SU-DHL-6 (cell line): Measurements from ENCODE around the gene ARV1.
"Not testable (repeated sequence)": the region's sequence is repeated elsewhere in the genome, so short reads cannot be mapped to it uniquely, and the experiment has no call there.

ENCODE experiments used
- H2AFZ ChIP-seq: fragments of 200-600 bp; sonication (generic); 2 replicates; pipeline ENCODE4 v1.6.1; 2014; ENCODE audit warnings: low read depth, mild to moderate bottlenecking, moderate library complexity, mixed read lengths, antibody characterized with exemption, low read length; ENCODE audit not compliant: severe bottlenecking
- H3F3A ChIP-seq: fragments of 200-600 bp; shearing (Covaris generic); 2 replicates; pipeline ENCODE4 v1.6.0; 2016; ENCODE audit warnings: antibody characterized with exemption, mild to moderate bottlenecking; ENCODE audit not compliant: insufficient read depth
- H3K27ac ChIP-seq: fragments of 200-600 bp; sonication (generic); 2 replicates; pipeline ENCODE4 v1.5.1; 2016; ENCODE audit warnings: low read depth, mild to moderate bottlenecking, low read length, moderate library complexity, mixed read lengths
- H3K27me3 ChIP-seq: fragments of 200-600 bp; sonication (generic), shearing (Covaris generic); 2 replicates; pipeline ENCODE4 v1.6.0; 2014; ENCODE audit warnings: mild to moderate bottlenecking, low read length
- H3K36me3 ChIP-seq: fragments of 200-600 bp; sonication (generic); 2 replicates; pipeline ENCODE4 v1.6.1; 2014; ENCODE audit warnings: mild to moderate bottlenecking, low read length, mixed read lengths
- H3K4me2 ChIP-seq: fragments of 300-600, 200-600 bp; shearing (Covaris generic), sonication (generic); 2 replicates; pipeline ENCODE4 v1.6.0; 2014; ENCODE audit warnings: low read length, low read depth, mild to moderate bottlenecking; ENCODE audit not compliant: poor library complexity, severe bottlenecking
- H3K4me3 ChIP-seq: fragments of 200-600 bp; sonication (generic); 2 replicates; pipeline ENCODE4 v1.5.1; 2014; ENCODE audit warnings: antibody characterized with exemption, low read length, mild to moderate bottlenecking, mixed read lengths; ENCODE audit not compliant: insufficient read depth, poor library complexity, severe bottlenecking
- H3K79me2 ChIP-seq: fragments of 200-600 bp; sonication (generic); 2 replicates; pipeline ENCODE4 v1.6.1; 2014; ENCODE audit warnings: mild to moderate bottlenecking, low read length, moderate library complexity; ENCODE audit not compliant: insufficient read depth
- H3K9ac ChIP-seq: fragments of 200-600 bp; sonication (generic); 2 replicates; pipeline ENCODE4 v1.7.0; 2014; ENCODE audit warnings: mild to moderate bottlenecking, low read length
- H3K9me2 ChIP-seq: fragments of 200-600 bp; sonication (generic); replicated peaks from 2 replicates; pipeline ENCODE4 v1.6.1; 2014; ENCODE audit warnings: low read length; ENCODE audit not compliant: insufficient read depth
- H3K9me3 ChIP-seq: fragments of 200-600 bp; sonication (generic); 2 replicates; pipeline ENCODE4 v1.6.1; 2014; ENCODE audit warnings: low read length, mixed read lengths; ENCODE audit not compliant: insufficient read depth
- H4K20me1 ChIP-seq: fragments of 200-600 bp; sonication (generic); 2 replicates; pipeline ENCODE4 v1.6.1; 2014; ENCODE audit warnings: low read depth, mild to moderate bottlenecking, antibody characterized with exemption, low read length, moderate library complexity, mixed read lengths
- EZH2phosphoT487 ChIP-seq: fragments of 200-600 bp; sonication (generic), shearing (Covaris generic); conservative IDR thresholded peaks from 2 replicates; pipeline ENCODE4 v1.6.1; 2018; ENCODE audit warnings: mild to moderate bottlenecking, antibody characterized with exemption, low read length, moderate library complexity, mixed read lengths
- TF ChIP-seq, protein P1 (sequence below): fragments of 200-600 bp; sonication (generic); IDR thresholded peaks from one replicate; pipeline ENCODE4 v1.5.1; 2017; ENCODE audit warnings: antibody characterized with exemption, mild to moderate bottlenecking, low read length, moderate library complexity; ENCODE audit not compliant: insufficient read depth, poor library complexity, severe bottlenecking

The ARV1 gene

DNA sequence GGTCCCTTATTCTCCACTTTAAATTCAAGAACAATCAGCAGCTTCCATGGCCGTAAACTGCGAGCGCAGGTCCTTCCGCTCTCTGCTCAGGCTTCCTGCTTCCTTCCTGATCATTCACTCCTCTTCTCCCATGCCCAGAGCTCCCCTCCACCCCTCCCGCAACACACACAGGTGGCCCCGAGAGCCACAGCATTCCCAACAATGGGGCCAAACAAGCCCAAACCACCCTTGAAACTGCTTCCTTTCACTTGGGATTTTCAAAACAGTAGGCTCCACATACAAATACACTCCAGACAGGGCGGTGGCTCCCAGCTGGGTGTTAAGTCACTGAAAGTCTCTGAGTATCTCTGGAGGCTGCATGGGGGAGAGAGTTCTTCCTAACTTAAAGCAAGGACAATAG, 49.8 kb downstream of the ARV1 start:
- Histone ChIP-seq H3K36me3 (no peaks in the 10 kb centered on the region), H3K9me3 (no peaks in the 10 kb centered on the region), H4K20me1 (no peaks in the 10 kb centered on the region; the same call in 1 of the 2 replicates), H3K4me3 (no peak overlapping the region), H3K27me3 (no peaks in the 10 kb centered on the region), H3K9me2 (no peaks in the 10 kb centered on the region), H3F3A (no peaks in the 10 kb centered on the region), H3K79me2 (no peaks in the 10 kb centered on the region), H3K9ac (no peak overlapping the region), H3K4me2 (no peak overlapping the region), H3K27ac (no peak overlapping the region), H2AFZ (no peak overlapping the region)
- no peak for TF ChIP-seq EZH2phosphoT487
- TF ChIP-seq, protein P1, sequence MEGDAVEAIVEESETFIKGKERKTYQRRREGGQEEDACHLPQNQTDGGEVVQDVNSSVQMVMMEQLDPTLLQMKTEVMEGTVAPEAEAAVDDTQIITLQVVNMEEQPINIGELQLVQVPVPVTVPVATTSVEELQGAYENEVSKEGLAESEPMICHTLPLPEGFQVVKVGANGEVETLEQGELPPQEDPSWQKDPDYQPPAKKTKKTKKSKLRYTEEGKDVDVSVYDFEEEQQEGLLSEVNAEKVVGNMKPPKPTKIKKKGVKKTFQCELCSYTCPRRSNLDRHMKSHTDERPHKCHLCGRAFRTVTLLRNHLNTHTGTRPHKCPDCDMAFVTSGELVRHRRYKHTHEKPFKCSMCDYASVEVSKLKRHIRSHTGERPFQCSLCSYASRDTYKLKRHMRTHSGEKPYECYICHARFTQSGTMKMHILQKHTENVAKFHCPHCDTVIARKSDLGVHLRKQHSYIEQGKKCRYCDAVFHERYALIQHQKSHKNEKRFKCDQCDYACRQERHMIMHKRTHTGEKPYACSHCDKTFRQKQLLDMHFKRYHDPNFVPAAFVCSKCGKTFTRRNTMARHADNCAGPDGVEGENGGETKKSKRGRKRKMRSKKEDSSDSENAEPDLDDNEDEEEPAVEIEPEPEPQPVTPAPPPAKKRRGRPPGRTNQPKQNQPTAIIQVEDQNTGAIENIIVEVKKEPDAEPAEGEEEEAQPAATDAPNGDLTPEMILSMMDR: no peak

DNA sequence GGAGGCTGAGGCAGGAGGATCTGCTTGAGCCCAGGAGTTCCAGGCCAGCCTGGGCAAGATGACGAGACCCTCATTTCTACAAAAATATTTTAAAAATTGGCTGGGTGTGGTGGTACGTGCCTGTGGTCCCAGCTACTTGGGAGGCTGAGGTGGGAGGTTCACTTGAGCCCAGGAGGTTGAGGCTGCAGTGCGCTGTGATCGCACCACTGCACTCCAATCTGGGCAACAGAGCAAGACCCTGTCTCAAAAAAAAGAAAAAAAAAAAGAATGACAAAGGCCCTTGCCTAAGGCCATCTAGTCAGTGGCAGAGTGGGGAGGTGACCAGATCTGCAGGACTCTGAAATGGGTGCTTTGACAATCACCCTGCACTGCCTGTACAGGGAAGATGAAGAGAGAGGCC, 50.4 kb downstream of the ARV1 start:
- H4K20me1 ChIP-seq, H3K9me2 ChIP-seq, H3K9ac ChIP-seq: not testable (repeated sequence)

DNA sequence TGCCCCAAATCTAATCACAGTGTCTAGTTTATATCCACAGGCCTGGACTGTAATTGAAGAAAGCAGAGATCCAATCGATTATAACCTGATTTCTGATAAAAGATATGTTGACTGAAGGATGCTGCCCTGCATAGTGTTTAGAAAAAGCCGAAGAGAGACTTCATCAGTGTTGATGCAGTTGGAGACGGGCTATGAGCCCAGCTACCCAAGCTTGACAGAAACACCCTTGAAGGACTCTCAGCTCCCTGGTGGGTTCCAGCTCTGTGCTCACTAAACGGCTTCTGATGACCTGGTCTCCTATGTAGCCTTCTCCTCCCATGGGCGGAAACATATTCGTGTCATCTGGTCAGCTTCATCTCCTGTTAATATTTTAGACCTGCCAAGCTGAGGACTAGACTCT, 50.9 kb downstream of the ARV1 start:
- H3K4me2 ChIP-seq: no peak overlapping the region
- H3K27me3 ChIP-seq: no peaks in the 10 kb centered on the region
- no peaks in the 10 kb centered on the region for H3K9me2 ChIP-seq
- no peaks in the 10 kb centered on the region for H3K36me3 ChIP-seq
- no peak overlapping the region for H3K27ac ChIP-seq
- H4K20me1 ChIP-seq: no peaks in the 10 kb centered on the region; the same call in 1 of the 2 replicates
- no peaks in the 10 kb centered on the region for H3F3A ChIP-seq
- TF ChIP-seq, protein P1: no peak
- TF ChIP-seq EZH2phosphoT487: no peak
- H2AFZ ChIP-seq: no peak overlapping the region
- H3K4me3 ChIP-seq: no peak overlapping the region
- no peaks in the 10 kb centered on the region for H3K9me3 ChIP-seq
- no peaks in the 10 kb centered on the region for H3K79me2 ChIP-seq
- H3K9ac ChIP-seq: no peak overlapping the region

More for the DNA sequence above, 50.4 kb downstream of the ARV1 start:
- H3K79me2 ChIP-seq, H3F3A ChIP-seq, H3K4me3 ChIP-seq, H2AFZ ChIP-seq, H3K36me3 ChIP-seq, H3K27me3 ChIP-seq, H3K27ac ChIP-seq, H3K9me3 ChIP-seq, H3K4me2 ChIP-seq: not testable (repeated sequence)

DNA sequence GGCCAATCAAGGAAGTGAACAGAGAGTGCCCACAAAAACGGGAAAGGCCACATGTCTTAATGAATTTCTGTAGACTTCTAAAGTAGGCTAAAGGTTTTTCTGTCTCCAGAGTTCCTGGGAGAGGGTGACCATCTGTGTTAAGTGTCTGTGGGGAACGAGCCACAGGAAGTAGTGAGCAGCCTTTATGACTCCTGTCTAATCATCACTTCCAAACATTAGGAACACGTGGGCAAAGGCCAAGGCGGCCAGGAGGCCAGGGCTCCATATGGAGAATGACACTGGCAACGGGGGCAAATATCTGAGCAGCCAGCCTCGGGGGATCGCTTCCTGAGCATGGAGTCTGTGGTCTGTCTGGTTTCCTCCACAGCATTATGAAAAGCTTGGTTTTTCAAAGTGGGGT, 54.1 kb downstream of the ARV1 start:
- H3K9ac ChIP-seq: no peak overlapping the region
- no peaks in the 10 kb centered on the region for H3F3A ChIP-seq
- H3K9me3 ChIP-seq: no peaks in the 10 kb centered on the region
- no peaks in the 10 kb centered on the region for H3K36me3 ChIP-seq
- no peak overlapping the region for H3K4me3 ChIP-seq
- H4K20me1 ChIP-seq: peaks cover 8% of the 10 kb centered on the region
- H2AFZ ChIP-seq: no peak overlapping the region
- H3K27ac ChIP-seq: no peak overlapping the region
- H3K79me2 ChIP-seq: no peaks in the 10 kb centered on the region
- TF ChIP-seq EZH2phosphoT487: no peak
- TF ChIP-seq, protein P1: no peak
- no peaks in the 10 kb centered on the region for H3K27me3 ChIP-seq
- no peaks in the 10 kb centered on the region for H3K9me2 ChIP-seq
- H3K4me2 ChIP-seq: no peak overlapping the region
